ENCODE measurements around the gene PLEKHO1. TPM values are rescaled to one million over a fixed set of nuclear protein-coding genes. Genes with fewer than 3 reads are reported as not detected.
"Not testable (repeated sequence)": the region's sequence is repeated elsewhere in the genome, so short reads cannot be mapped to it uniquely, and the experiment has no call there.

PLEKHO1 gene
- total RNA-seq, 1 donor from 2014 or later: 57.5 TPM

DNA sequence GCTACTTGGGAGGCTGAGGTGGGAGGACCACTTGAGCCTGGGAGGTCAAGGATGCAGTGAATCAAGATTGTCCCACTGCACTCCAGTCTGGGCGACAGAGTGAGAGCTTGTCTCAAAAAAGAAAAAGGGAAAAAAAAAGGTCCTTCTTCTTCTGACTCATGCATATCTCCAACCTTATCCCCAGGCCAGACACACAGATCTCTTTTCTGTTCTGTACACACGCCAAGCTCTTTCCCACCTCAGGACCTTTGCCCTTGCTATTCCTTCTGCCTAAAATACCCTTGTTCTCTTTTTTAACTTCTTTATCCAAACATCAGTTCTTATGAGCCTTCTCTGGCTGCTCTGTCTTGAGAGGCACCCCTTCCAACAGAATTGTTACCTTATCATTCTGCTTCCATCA is 22.1 kb downstream of the PLEKHO1 start:
- no peak for DNase-seq (ENCODE audit: low read depth in 2 of 2)

DNA sequence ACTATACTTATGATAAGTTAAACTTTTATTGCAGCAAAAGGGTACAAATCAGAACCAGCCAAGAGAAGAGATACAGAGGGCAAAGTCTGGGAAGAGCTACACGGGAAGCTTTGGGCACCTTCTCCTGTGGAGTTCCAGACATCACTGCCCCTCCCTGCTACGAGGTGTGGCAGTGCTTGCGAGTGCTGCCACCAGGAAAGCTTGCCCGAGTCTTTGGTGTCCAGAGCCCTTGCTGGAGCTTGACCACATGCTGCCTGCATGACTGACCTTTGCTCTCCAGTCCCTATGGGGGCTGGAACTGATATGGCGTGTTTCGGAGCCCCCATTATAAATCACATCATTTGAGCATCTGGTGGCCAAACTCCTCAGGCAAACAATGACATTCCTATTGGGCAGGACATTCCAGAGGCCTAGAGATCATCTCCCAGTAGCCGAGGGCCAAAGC is 23.4 kb downstream of the PLEKHO1 start:
- no peak for DNase-seq (ENCODE audit: low read depth in 2 of 2)

DNA sequence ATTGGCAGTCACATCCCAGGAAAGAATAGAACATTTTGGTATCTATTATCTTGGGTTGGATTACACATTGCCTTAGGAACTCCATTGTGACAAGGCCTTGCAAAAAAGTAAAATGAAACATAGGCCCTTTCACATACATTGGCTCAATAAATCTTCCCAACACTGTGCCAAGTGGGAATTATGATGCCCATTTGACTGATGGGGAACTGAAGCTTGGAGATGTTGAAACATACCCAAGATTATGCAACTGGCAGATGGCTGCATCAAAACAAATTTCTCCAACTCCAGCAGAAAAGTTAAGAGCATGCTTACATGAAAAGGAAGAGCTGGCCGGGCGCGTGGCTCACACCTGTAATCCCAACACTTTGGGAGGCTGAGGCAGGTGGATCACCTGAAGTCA is 26.9 kb downstream of the PLEKHO1 start:
- DNase-seq (ENCODE audit: low read depth in 2 of 2): no peak

DNA sequence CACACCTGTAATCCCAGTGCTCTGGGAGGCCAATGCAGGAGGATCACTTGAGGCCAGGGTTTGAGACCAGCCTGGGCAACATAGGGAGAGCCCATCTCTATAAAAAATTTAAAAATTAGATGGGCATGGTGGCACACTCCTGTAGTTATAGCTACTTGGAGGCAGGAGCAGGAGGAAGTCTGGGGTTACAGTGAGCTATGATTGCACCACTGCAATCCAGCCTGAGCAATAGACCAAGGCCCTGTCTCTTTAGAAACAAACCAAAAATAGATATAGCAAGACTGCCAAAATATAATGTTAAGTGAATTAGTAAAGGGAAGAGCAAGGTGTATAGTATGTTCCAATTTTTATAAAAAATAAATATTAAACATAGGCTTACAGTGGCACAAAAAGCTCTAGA is 28.8 kb downstream of the PLEKHO1 start:
- no peak for DNase-seq (ENCODE audit: low read depth in 2 of 2)

DNA sequence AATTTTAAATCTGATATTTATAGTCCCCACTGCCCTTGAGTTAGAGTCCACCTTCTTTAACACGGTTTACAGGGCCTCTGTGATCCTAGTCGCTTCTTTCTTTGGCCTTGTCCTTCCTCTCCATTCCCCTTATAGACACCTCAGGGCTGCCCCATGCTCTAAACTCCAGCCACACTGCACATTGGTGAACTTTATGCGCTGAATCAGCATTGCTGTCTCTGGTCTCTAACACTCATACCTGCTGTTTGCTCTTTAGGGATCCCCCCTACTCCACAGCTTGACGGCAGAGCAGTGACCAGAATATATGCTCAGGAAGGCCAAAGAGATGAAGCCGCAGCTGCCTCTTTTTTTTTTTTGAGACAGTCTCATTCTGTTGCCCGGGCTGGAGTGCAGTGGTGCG is 30.2 kb downstream of the PLEKHO1 start:
- no peak for DNase-seq (ENCODE audit: low read depth in 2 of 2)

DNA sequence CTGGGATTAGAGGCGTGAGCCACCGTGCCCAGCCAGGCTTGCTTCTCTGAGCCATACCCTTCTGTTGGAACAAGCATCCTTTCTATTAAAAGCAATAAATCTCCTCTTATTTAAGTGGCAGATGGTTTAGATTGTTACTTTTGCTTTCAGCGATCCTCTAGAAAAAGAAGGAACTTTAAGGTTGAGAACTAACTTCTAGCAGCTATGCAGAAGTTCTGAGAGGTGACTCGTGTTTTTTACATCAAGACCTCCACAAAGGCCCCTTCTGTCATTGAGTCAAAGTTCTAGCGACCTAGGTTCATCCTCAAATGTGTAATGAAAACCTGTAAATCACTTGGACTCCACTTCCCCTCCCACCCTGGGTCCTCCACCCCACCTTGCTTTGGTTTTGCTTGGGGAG is 30.8 kb downstream of the PLEKHO1 start:
- no peak for DNase-seq (ENCODE audit: low read depth in 2 of 2)

DNA sequence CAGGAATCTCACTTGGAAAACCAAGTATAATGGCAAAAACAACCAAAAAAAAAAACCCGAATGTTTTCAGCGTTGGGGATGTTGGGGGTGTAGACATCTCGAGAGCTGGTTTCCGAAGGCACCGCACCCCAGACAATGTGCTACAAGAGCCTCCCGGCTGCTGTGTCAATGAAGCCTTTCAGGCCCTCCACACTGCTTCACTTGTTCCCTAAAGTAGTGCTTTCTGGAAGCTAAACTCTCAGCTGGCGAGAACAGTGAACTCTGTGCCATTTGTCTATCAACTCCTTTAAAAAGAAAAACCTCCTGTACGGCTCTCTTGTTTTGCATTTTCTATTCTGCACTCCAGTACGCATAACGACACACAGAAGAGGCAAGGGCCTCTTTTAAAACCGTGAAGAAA is 32.5 kb downstream of the PLEKHO1 start:
- DNase-seq (ENCODE audit: low read depth in 2 of 2): no peak

DNA sequence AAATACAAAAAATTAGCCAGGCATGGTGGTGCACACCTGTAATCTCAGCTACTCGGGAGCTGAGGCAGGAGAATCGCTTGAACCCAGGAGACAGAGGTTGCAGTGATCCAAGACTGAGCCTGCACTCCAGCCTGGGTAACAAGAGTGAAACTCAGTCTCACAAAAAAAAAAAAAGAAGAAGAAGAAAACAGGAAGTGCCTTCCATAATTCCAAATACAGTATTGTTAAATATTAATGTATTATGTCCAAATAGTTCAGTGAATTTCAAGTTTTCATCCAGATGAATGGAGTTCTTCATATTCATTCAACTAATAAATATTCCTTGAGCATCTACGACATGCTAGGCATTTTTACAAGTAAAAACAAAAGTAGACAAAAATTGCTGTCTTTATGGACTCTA is 33.3 kb downstream of the PLEKHO1 start:
- no peak for DNase-seq (ENCODE audit: low read depth in 2 of 2)

DNA sequence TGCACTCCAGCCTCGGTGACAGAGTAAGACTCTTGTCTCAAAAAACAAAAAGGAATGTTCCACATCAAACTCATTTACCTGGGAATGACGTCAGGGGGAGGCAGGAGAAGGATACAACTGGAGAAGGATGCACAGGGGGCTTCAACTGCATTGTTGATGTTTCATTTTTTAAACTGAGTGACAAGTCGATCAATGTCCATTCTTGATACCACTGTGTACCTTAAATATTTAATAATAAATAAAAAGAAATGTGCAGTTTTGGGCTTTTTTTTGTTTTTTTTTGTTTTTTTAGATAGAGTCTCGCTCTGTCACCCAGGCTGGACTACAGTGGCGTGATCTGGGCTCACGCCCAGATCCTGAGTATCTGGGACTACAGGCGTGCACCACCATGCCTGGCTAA is 35.8 kb downstream of the PLEKHO1 start:
- DNase-seq (ENCODE audit: low read depth in 2 of 2): no peak

DNA sequence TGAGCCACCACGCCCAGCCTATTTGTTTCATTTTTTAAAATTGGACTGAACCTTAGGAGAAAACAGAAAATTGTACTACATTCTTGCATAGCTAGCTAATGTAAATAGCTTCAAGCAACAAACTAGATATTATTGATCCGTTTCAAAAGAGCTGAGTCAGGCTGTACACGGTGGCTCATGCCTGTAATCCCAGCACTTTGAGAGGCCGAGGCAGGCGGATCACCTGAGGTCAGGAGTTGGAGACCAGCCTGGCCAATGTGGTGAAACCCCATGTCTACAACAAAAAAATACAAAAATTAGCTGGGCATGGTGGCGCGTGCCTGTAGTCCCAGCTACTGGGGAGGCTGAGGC is 36.7 kb downstream of the PLEKHO1 start:
- DNase-seq (ENCODE audit: low read depth in 2 of 2): not testable (repeated sequence)

DNA sequence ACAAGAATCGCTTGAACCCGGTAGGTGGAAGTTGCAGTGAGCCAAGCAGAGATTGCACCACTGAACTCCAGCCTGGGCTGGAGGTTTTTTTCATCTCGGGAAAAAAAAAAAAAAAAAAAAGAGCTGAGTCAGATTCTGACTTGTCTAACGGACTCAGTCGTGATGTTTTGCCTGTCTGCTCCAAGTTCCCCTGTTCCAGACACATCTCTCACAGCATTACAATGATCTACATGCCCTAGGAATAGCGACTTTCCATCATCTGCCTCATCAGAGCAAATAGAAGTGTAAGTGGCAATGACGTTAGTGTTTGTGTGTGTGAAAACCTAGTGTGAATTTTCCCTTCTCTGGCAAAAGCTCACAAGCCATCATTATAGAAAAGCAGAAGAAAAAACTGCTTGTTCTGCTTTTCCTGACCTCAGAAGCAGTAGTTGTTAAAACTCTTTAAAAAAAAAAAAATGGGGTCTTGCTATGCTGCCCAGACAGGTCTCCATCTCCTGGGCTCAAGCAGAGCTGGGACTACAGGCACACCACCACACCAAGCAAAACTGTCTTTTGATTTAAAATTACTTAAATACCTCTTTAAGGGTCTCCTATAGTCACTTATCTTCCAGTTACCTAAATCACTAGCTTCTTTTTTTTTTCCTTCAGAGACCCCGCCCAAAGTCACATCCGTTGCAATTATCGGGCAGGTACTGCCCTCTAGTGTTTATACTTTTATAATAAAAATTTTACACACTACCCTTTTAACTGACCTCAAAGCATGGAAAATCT is 37.3 kb downstream of the PLEKHO1 start:
- peak; percentile 39 to 54 for DNase-seq (ENCODE audit: low read depth in 2 of 2)

DNA sequence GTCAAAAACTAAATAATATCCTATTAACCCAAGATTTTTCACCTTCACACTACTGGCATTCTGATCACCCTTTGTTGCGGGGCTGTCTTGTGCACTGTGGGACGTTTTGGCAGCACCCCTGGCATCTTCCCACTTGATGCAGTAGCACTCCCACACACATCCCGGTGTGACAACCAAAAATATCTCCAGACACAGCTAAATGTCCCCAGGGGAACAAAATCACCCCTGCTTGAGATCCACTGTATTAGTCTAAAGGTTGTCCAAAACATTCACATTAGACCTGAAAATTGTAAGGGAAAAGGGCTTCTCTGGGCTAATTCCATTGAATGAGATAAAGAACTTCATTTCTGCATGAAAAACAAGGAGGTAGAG is 37.8 kb downstream of the PLEKHO1 start:
- DNase-seq (ENCODE audit: low read depth in 2 of 2): no peak

DNA sequence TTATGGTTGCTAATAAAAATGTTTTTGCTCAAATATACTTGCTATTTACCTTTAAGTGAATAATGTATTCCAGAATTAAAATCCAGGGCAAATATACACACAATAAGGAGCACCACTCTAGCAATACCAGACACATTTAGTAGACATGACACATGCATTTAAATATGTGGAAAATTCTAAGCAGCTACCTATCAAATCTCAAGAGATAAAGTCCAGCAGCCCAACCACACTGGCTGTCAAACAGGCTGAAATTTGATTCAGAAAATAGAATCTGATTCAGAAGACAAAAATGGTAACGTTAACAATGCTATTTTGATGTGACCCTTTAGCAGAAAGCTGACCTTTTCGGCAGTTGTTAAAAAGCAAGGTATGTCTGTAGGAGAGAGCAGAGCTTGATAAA is 42.3 kb downstream of the PLEKHO1 start:
- peak in 1 of 2 donors; percentile 16 for DNase-seq (ENCODE audit: low read depth in 2 of 2)

DNA sequence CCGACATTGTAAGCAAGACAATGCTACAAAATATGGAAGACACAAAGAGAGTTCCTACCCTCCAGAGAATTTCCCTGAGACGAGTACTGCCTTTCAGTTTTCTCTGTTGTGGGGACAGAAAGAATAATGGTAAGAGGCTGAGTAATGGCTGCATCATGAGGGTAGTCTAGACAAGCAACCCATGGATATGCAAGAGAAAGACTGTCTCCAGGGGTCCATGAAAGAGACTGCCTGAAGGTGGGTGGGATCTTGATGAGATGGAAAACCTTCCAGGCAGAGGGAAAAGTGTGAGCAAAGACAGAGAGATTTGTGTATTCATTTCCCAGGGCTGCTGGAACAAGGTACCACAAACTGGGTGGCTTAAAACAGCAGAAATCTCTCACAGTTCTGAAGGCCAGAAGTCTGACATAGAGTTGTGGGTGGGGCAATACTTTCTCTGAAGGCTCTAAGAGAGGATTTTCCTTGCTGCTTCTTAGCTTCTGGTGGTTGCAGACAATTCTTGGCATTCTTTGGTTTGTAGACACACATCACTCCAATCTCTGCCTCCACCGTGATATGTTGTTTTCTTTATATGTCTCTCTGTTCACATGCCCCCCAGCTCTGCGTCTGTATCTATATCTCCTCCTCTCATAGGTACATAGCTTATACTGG is 44.8 kb downstream of the PLEKHO1 start:
- DNase-seq (ENCODE audit: low read depth in 2 of 2): no peak

DNA sequence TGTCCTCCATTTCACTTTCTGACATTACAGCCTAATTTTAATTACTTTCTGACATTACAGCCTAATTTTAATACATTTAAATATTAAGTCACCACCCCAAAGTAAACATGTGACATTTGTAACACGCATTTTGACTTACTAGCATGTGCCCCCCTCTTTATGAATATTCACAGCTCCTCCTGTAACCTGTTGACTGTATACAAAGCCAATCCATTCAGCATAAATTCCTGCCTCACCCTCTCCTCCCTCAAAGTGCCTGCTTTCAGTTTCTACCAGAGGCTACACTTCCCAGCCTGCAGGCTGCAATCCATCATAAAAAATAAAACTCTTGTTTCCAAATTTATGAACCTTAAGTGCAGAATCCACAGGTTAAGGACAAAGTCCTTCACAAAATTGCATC is 46.7 kb downstream of the PLEKHO1 start:
- no peak for DNase-seq (ENCODE audit: low read depth in 2 of 2)

DNA sequence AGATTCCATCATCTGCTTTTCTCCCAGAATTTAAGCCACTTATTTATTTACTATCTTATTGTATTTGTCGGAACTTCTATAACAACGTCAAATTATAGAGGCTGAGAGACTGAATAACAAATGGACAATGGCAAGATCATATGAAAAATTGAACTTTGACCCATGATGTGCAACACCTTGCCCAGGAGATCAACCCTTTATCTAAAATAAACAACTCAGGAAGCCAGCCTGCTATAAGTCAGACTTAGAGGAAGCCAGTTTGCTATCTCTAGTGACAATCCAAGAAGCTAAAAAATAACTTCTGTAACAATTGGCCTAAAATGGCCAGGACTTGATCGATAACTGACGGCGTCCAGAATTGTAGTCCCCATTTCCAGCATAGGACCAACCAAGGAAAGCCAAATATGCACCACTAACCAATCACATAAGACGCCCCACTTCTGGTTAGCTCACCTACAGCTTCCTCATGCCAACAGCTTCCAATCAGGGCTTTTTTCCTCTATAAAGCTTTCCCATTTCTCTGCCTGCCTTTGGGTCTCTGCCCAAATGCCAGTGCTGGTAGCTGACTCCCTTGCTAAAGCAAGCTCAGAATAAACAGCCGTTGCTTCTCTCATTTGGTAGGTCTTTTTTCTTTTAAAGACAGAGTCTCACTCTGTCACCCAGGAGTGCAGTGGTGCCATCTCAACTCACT is 57.7 kb downstream of the PLEKHO1 start:
- no peak for DNase-seq (ENCODE audit: low read depth in 2 of 2)

DNA sequence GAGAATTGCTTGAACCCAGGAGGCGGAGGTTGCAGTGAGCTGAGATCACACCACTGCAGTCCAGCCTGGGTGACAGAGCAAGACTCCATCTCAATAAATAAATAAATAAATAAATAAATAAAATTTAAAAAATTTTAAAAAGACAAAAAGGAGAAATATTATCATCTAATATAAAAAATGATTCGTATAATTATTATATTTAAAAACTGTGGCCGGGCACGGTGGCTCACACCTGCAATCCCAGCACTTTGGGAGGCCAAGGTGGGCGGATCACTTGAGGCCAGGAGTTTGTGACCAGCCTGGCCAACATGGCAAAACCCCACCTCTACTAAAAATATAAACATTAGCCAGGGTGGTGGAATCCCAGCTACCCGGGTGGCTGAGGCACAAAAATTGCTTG is 58.7 kb downstream of the PLEKHO1 start:
- DNase-seq (ENCODE audit: low read depth in 2 of 2): not testable (repeated sequence)

Other genes with a start within 250 kb of the PLEKHO1 start
- gene SV2A, start 232.1 kb upstream of the PLEKHO1 start, total RNA-seq: 1.5 and 2.8 TPM in 2 replicates
- gene SF3B4, start 222.1 kb upstream of the PLEKHO1 start, total RNA-seq: 7.5 and 8.3 TPM in 2 replicates
- 0.40 and 0.87 TPM in 2 replicates for gene MTMR11, start 213.0 kb upstream of the PLEKHO1 start, total RNA-seq
- gene OTUD7B, start 139.2 kb upstream of the PLEKHO1 start, total RNA-seq: 8.5 and 11.3 TPM in 2 replicates
- gene VPS45, start 82.1 kb upstream of the PLEKHO1 start, total RNA-seq: 14.8 and 21.0 TPM in 2 replicates
- 9.7 and 17.4 TPM in 2 replicates for gene ANP32E, start 86.2 kb downstream of the PLEKHO1 start, total RNA-seq
- gene CA14, start 107.9 kb downstream of the PLEKHO1 start, total RNA-seq: not detected in 2 replicates
- gene APH1A, start 119.1 kb downstream of the PLEKHO1 start, total RNA-seq: 110 and 128 TPM in 2 replicates
- gene C1orf54, start 122.9 kb downstream of the PLEKHO1 start, total RNA-seq: 2.4 and 10.5 TPM in 2 replicates
- 0.44 and 1.4 TPM in 2 replicates for gene CIART, start 132.6 kb downstream of the PLEKHO1 start, total RNA-seq
- 42.9 and 51.6 TPM in 2 replicates for gene MRPS21, start 143.9 kb downstream of the PLEKHO1 start, total RNA-seq
- 17.9 and 25.2 TPM in 2 replicates for gene PRPF3, start 171.6 kb downstream of the PLEKHO1 start, total RNA-seq
- gene RPRD2, start 214.2 kb downstream of the PLEKHO1 start, total RNA-seq: 6.3 and 7.9 TPM in 2 replicates